Naive thymus-derived CD8-positive, alpha-beta T cell (primary cell): ENCODE data around the gene ERI3. TPM values are rescaled to one million over a fixed set of nuclear protein-coding genes. Genes with fewer than 3 reads are reported as not detected.

Experiments used
- ATAC-seq, 2 donors: fragments of 150-1000 bp; cut with Tn5 transposase in 1 of 2; sonication (Bioruptor Pico), chemical (Tn5 transposase) in 1 of 2; 1 replicate in 1 of 2; 2 replicates in 1 of 2; pipeline ENCODE4 v1.10.0; 2021; ENCODE audit warnings: mild to moderate bottlenecking in 2 of 2, moderate library complexity in 2 of 2
- POLR2A ChIA-PET: fragments of 350-600 bp; sonication (Branson Sonifier 250); formaldehyde crosslinking; loops from one replicate; lab custom pipeline; 2021; ENCODE audit warnings: antibody characterized with exemption; lab: Charles Lee
- DNase-seq, 10 donors: peaks; one replicate each; pipeline versions ENCODE4 v3.0.0 to v3.0.0-alpha.2; 2020 to 2022
- H3K27ac Mint-ChIP-seq, 10 donors: one replicate each; pipeline ENCODE4 v1.8.0; 2020 to 2022; ENCODE audit warnings: mild to moderate bottlenecking in 10 of 10, mixed read lengths in 10 of 10, moderate library complexity in 4 of 10, inconsistent platforms in 1 of 10
- H3K27me3 Mint-ChIP-seq, 5 donors: one replicate each; pipeline ENCODE4 v1.8.0; 2021 to 2022; ENCODE audit warnings: mixed read lengths in 5 of 5
- H3K36me3 Mint-ChIP-seq, 3 donors: one replicate each; pipeline ENCODE4 v1.8.0; 2020 to 2022; ENCODE audit warnings: mixed read lengths in 3 of 3, mild to moderate bottlenecking in 2 of 3, inconsistent platforms in 1 of 3
- H3K4me1 Mint-ChIP-seq, 4 donors: one replicate each; pipeline ENCODE4 v1.8.0; 2021 to 2022; ENCODE audit warnings: mixed read lengths in 4 of 4
- H3K4me3 Mint-ChIP-seq, 10 donors: one replicate each; pipeline ENCODE4 v1.8.0; 2020 to 2022; ENCODE audit warnings: mild to moderate bottlenecking in 10 of 10, mixed read lengths in 10 of 10, moderate library complexity in 6 of 10, inconsistent platforms in 1 of 10
- H3K9me3 Mint-ChIP-seq, 9 donors: one replicate each; pipeline ENCODE4 v1.8.0; 2020 to 2022; ENCODE audit warnings: mixed read lengths in 9 of 9, mild to moderate bottlenecking in 3 of 9, inconsistent platforms in 1 of 9, moderate library complexity in 1 of 9
- polyA plus RNA-seq, 3 donors: library from polyadenylated mRNA; unstranded; fragments of 300-500 nt; fragmentation: Illumina TruSeq; gene quantifications; one replicate each; pipeline ENCODE4 v1.2.3, GENCODE V29; 2021
- total RNA-seq, 8 experiments: library from RNA in 2 of 8; stranded (reverse) in 2 of 8; gene quantifications; one replicate each; pipeline ENCODE4 v1.2.3 and lab custom pipeline; 2021 to 2026

The ERI3 gene
- total and polyA plus RNA-seq, 5 experiments from 2014 or later = 27.2 to 45.8 (median 43.4) TPM

DNA sequence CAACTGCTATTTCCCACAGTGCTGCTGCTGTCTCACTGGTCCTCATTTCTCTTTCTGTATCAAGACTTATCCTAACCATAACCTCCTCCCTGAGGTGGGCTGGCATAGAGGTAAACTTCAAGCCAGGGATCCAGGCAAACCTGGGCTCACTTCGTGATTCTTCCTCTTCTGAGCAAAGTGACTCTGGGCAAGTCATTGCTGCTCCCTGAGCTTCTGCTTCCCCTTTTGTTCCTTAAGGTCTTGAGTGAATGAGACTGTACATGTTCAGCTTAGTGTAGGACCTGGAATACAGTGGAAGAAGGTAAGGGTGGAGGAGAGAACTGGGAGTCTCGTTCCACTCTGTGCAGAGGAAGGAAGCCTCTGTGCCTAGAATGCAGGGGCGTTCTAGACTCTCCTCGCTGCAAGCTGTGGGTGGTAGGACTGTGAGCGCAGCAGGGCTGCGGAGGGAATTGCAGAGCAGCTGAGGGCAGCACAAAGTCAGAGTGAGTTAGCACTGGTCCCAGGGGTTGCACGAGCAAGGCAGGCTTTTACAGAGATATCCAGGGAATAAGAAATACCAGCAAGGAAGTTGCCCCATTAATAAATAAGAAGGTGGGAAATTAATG is 11.4 kb upstream of the ERI3 start:
- no peaks in the 10 kb centered on the region for H3K36me3 Mint-ChIP-seq
- no peak overlapping the region for H3K4me3 Mint-ChIP-seq
- DNase-seq (no peak), ATAC-seq (no peak)
- H3K27me3 Mint-ChIP-seq = peaks cover 0 to 13% (median 3%) of the 10 kb centered on the region in 5 donors
- peaks cover 0 to 2% (median 0%) of the 10 kb centered on the region in 4 donors for H3K4me1 Mint-ChIP-seq
- no peaks in the 10 kb centered on the region for H3K9me3 Mint-ChIP-seq
- POLR2A ChIA-PET = no interaction called here
- no peak overlapping the region for H3K27ac Mint-ChIP-seq

DNA sequence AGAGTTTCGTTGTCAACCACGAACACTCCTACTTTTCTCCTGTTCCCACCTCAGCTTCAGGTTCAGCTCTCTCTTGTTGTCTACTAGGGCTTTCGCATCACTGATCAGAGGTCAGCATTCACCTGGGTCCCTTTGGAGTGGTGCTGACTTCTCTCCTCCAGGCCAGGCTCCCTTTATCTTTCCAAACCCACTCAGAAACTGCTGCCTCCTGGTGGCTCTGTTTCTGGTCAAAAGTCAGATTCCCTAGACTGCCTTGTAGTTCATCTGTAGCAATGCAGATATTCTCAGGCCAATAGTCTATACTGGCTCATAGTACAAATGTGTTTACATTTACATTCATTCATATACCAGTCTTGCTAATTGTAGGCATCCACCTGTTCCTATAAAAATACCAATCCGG is 6.4 kb upstream of the ERI3 start:
- Mint-ChIP-seq H3K9me3 (no peaks in the 10 kb centered on the region), H3K4me1 (no peaks in the 10 kb centered on the region), H3K4me3 (no peak overlapping the region), H3K36me3 (no peaks in the 10 kb centered on the region), H3K27me3 (peaks cover 0 to 3% (median 1%) of the 10 kb centered on the region in 5 donors), H3K27ac (peak overlapping the region in 1 of 10 donors; percentile 49)
- POLR2A ChIA-PET = no interaction called here
- DNase-seq = no peak
- no peak for ATAC-seq

DNA sequence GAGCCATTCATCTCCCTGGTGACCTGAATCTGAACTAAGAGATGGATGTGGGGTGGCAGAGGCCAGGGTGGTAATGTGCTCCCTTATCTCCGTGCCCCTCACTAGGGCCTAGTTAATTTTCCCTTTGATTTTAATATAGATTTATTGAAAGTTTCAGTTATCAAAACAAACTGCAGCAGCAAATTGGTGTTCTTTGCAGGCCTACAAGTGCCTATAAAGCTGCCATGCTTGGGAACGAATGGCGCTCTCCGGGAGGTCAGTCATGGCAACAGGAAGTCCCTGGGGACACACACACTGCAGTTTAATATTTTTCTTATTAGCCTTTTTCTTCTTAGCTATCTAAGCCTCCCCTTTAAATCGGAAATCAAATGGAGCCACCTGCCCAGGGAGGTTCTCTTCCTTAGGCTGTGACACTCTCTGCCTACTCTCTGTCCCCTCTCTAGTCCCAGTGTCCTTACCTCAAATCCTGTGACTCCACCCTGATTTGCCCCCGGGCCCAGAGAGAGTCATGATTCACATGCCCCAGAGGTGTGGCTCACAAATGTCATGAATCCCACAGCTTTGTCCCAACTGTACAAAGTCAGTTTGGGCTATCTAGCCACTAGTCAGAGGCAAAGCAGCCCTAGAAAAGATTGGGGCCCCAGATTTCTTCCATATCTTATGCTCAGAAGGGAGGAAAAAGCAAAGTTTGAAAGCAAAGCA is 4.3 kb upstream of the ERI3 start:
- no peak for ATAC-seq
- no peak overlapping the region for H3K27ac Mint-ChIP-seq
- DNase-seq = no peak
- no peaks in the 10 kb centered on the region for H3K36me3 Mint-ChIP-seq
- no peak overlapping the region for H3K4me3 Mint-ChIP-seq
- POLR2A ChIA-PET = interaction anchor here (0.7 kb wide), 1 partner anchor 11 kb away, joined by 3 read pairs; no protein-coding TSS in a partner anchor
- H3K4me1 Mint-ChIP-seq = peaks cover 8 to 14% (median 9%) of the 10 kb centered on the region in 4 donors
- H3K9me3 Mint-ChIP-seq = no peaks in the 10 kb centered on the region
- H3K27me3 Mint-ChIP-seq = peaks cover 0 to 3% (median 0%) of the 10 kb centered on the region in 5 donors

DNA sequence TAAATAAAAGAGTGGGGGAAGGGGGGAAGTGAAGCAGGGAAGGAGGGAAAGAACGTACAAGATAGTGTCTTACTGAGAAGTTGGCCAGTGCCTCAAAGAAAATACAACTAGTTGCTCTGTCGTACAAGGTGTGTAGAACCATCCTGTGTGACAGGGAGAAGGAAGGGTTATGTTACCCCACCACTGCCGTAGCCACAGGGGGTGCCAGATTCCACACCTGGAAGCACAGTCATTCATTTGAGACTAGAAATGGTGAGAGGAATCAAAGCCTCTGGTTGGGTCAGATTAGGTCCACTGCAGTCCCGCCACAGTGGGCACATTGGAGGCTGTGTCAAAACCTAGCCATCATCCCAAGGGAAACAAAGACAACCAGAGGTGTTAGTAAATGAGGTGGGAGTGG is 2.7 kb upstream of the ERI3 start:
- Mint-ChIP-seq H3K27ac (no peak overlapping the region), H3K4me1 (peaks cover 18 to 27% (median 26%) of the 10 kb centered on the region in 4 donors), H3K27me3 (no peaks in the 10 kb centered on the region), H3K4me3 (no peak overlapping the region), H3K9me3 (no peaks in the 10 kb centered on the region), H3K36me3 (peaks cover 0 to 3% (median 0%) of the 10 kb centered on the region in 3 donors)
- DNase-seq (no peak), ATAC-seq (no peak)
- POLR2A ChIA-PET = no interaction called here

DNA sequence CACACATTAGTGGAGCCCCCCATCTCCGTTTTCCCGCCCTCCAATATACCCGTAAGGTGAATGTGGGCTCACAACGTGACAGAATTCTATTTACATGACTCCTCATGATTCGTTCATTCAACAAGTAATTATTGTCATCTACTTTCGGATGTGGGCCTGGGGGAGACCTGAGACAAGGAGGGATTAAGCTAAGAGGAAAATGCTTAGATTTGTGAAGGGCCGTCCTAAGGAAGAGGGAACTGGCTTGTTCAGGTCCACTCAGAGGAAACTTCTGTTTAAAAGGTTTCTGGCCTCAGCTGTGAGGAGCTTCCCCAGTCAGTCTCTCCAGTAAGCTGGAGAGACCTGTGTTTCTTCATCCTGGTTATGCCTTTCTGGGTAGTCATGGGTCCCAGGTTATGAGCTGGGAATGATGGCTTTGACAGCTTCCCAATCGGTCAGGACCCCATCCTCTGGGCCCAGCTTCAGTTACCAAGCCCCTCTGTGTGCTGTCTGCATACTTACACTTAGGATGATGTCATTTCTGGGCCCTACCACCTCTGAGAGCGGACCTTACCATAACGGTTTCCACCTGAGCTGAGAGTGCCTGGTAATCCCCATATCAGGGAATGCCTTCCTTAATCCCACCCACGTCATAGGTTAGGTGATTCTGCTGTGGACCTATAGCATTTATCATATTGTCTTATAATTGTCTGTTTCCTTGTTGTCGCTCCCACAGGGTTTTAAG is 687 bp upstream of the ERI3 start:
- DNase-seq (no peak), ATAC-seq (no peak)
- no peaks in the 10 kb centered on the region for H3K27me3 Mint-ChIP-seq
- H3K4me1 Mint-ChIP-seq = peaks cover 27 to 42% (median 41%) of the 10 kb centered on the region in 4 donors
- POLR2A ChIA-PET = interaction anchor here (2.6 kb wide), 1 partner anchor 275 kb away, joined by 9 read pairs; no protein-coding TSS in a partner anchor
- H3K27ac Mint-ChIP-seq = peak overlapping the region; percentile 44 to 97 (median 94)
- H3K36me3 Mint-ChIP-seq = peaks cover 0 to 9% (median 0%) of the 10 kb centered on the region in 3 donors
- no peaks in the 10 kb centered on the region for H3K9me3 Mint-ChIP-seq
- H3K4me3 Mint-ChIP-seq = peak overlapping the region; percentile 87 to 98 (median 96)

DNA sequence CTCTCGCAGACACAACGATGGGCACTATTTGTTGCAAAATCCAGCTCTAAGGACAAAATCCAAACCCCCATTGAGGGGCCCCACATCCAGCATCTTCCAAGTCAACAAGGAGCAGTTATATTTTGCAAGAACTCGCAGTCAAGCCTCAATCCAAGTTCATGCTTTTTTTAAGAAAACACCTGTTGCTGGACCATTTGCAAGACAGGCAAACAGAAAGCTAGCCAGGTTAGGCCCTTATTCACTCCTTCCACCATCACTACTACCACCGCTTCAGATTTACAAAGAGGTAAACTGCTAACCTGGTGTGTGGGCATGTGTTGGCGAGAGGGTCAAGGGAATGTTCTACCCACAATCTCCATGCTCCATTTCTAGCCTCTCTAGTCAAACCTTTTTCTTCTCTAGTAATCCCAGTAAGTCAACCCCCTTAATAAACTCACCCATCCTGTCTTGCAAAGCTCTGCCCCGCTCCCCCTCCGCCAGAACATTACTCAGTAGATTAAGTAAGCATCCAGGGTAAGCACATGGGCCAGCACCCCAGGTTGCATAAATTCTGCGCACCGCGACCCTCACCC is 703 bp downstream of the ERI3 start:
- Mint-ChIP-seq H3K36me3 (peaks cover 0 to 13% (median 0%) of the 10 kb centered on the region in 3 donors), H3K4me1 (peaks cover 28 to 47% (median 46%) of the 10 kb centered on the region in 4 donors), H3K27me3 (no peaks in the 10 kb centered on the region), H3K27ac (peak overlapping the region; percentile 53 to 96 (median 87)), H3K4me3 (peak overlapping the region; percentile 82 to 97 (median 88)), H3K9me3 (no peaks in the 10 kb centered on the region)
- POLR2A ChIA-PET = interaction anchor here (2.6 kb wide), 1 partner anchor 277 kb away, joined by 9 read pairs; no protein-coding TSS in a partner anchor
- peak in 2 of 10 donors; percentile 1 to 18 for DNase-seq
- no peak for ATAC-seq

DNA sequence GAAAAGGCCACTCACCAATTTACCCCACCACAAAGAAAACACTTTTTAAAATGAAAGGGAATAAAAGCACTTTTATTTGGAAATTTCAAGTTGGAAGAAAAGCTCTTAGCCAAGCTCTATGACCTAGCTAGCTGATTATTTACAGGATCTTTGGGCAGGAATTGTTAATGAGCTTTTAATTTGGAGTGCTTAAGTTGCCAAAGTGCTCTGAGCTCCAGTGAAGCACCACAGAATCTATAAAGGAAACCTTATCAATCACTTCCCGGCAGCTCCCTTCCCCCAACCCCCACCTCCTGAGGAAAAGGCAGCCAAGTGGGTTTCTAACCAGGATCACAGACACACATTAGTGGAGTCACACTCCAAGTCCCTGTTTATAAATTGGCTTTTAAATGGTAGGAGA is 1.5 kb downstream of the ERI3 start:
- Mint-ChIP-seq H3K4me3 (peak overlapping the region in 9 of 10 donors; percentile 82 to 97 (median 89)), H3K4me1 (peaks cover 28 to 49% (median 47%) of the 10 kb centered on the region in 4 donors), H3K27ac (peak overlapping the region in 6 of 10 donors; percentile 13 to 96 (median 54)), H3K9me3 (no peaks in the 10 kb centered on the region), H3K27me3 (no peaks in the 10 kb centered on the region), H3K36me3 (peaks cover 0 to 13% (median 0%) of the 10 kb centered on the region in 3 donors)
- no peak for DNase-seq
- no peak for ATAC-seq
- POLR2A ChIA-PET = no interaction called here

DNA sequence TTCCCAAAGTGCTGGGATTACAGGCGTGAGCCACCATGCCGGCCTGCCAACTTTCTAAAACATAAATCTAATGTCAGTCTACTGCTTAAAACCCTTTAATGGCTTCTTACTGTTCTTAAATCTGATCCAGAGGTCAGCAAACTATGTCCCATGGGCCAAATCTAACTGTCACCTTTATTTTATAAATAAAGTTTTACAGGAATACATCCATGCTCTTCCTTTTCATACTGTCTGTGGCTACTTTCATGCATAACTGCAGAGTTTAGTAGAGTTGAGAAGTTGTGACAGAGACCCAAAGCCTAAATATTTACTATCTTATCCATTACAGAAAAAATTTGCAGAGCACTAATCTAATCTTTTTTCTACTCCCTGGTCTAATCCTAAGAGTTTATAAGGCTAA is 3.8 kb downstream of the ERI3 start:
- peaks cover 36 to 62% (median 52%) of the 10 kb centered on the region in 4 donors for H3K4me1 Mint-ChIP-seq
- H3K27me3 Mint-ChIP-seq = no peaks in the 10 kb centered on the region
- POLR2A ChIA-PET = no interaction called here
- H3K4me3 Mint-ChIP-seq = no peak overlapping the region
- H3K36me3 Mint-ChIP-seq = peaks cover 0 to 21% (median 0%) of the 10 kb centered on the region in 3 donors
- ATAC-seq = no peak
- DNase-seq = no peak
- peak overlapping the region in 2 of 10 donors; percentile 6 to 67 for H3K27ac Mint-ChIP-seq
- no peaks in the 10 kb centered on the region for H3K9me3 Mint-ChIP-seq

DNA sequence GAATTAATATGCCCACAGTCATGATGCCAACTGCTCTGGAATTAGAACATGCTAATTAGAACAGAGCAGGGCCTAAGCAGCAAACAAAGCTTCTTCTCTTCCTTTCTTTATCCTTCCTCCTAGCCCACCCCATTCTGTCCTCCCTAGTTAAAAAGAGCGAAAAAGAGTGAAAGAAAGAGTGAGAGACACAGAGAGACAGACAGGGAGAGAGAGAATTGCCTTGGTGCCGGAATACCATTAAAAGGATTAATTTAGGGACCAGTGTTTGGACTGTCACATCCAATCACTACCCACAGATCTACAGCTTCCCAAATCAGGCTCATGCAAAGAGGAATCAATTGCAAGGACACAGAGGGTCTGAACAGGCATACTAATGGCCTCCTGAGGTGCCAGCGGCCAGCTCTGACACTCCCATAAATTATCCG is 7.0 kb downstream of the ERI3 start:
- Mint-ChIP-seq H3K9me3 (no peaks in the 10 kb centered on the region), H3K4me1 (peaks cover 36 to 59% (median 38%) of the 10 kb centered on the region in 4 donors), H3K27ac (peak overlapping the region in 3 of 10 donors; percentile 62 to 77 (median 64)), H3K4me3 (no peak overlapping the region), H3K36me3 (peaks cover 0 to 27% (median 0%) of the 10 kb centered on the region in 3 donors), H3K27me3 (no peaks in the 10 kb centered on the region)
- DNase-seq (no peak), ATAC-seq (no peak)
- POLR2A ChIA-PET = interaction anchor here (0.5 kb wide), 1 partner anchor 12 kb away, joined by 3 read pairs; no protein-coding TSS in a partner anchor

DNA sequence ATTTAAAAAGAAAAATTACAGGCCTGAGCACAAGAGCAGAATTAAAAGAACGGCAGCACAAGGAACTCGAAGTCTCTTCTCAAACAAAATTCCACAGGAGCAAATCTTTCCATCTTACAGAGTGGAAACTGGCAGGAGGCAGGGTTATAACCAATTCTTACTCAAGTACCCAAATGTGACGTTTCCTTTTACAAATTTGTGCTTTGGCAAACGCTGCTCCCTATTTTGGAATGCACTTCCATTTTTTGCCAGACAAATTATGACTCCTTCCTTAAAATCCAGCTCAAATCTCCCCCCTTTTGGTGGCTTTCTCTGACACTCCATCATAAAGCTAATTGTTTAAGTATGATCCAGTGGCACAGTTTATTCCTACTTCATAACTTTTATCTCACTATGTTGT is 7.8 kb downstream of the ERI3 start:
- Mint-ChIP-seq H3K27ac (no peak overlapping the region), H3K27me3 (no peaks in the 10 kb centered on the region), H3K9me3 (no peaks in the 10 kb centered on the region), H3K36me3 (peaks cover 0 to 24% (median 0%) of the 10 kb centered on the region in 3 donors), H3K4me1 (peaks cover 28 to 53% (median 34%) of the 10 kb centered on the region in 4 donors), H3K4me3 (no peak overlapping the region)
- DNase-seq (no peak), ATAC-seq (no peak)
- POLR2A ChIA-PET = no interaction called here

DNA sequence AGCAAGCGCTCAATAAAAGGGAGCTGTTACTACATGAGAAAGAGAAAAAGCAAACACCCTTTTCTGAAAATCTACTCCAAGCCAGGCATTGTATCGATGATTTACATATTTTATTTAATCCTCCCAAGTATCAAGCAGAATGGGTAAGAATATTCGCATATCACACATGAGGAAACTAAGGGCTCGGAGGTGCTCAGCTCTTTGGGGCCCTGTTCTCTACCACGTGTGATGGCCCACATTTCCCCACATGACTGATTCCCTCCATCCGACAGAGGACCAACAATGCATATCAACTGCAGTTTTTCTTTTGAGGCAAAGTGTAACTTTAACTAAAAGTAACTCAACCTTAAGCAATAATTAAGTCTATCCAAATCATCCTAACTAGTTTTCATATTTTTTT is 8.2 kb downstream of the ERI3 start:
- POLR2A ChIA-PET = no interaction called here
- ATAC-seq (no peak), DNase-seq (no peak)
- no peak overlapping the region for H3K4me3 Mint-ChIP-seq
- no peaks in the 10 kb centered on the region for H3K9me3 Mint-ChIP-seq
- peaks cover 27 to 53% (median 33%) of the 10 kb centered on the region in 4 donors for H3K4me1 Mint-ChIP-seq
- H3K36me3 Mint-ChIP-seq = peaks cover 0 to 21% (median 0%) of the 10 kb centered on the region in 3 donors
- H3K27ac Mint-ChIP-seq = peak overlapping the region in 1 of 10 donors; percentile 70
- no peaks in the 10 kb centered on the region for H3K27me3 Mint-ChIP-seq

DNA sequence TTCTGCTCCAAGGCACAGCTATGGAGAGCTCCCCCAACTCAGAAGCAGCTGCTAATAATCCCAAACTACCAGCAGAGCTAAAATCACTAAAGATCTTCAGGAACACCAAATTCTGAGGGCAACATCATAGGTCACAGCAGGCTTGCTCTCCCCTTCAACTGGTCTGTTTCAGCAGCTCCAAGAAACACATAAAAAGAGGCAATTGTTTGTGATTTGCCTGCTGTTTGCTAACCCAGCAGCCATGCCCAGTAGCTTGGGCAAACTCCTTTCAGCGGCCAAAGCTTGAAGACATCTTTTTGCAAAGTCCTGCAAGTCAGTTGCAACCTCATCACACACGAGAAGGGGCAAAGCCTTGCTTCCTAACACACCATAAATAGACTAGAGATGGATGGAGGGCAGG is 8.9 kb downstream of the ERI3 start:
- Mint-ChIP-seq H3K27ac (peak overlapping the region in 1 of 10 donors; percentile 63), H3K9me3 (no peaks in the 10 kb centered on the region), H3K36me3 (peaks cover 0 to 18% (median 0%) of the 10 kb centered on the region in 3 donors), H3K4me1 (peaks cover 22 to 50% (median 32%) of the 10 kb centered on the region in 4 donors), H3K4me3 (no peak overlapping the region), H3K27me3 (no peaks in the 10 kb centered on the region)
- DNase-seq (no peak), ATAC-seq (no peak)
- POLR2A ChIA-PET = interaction anchor here (0.5 kb wide), 1 partner anchor 23 kb away, joined by 3 read pairs; no protein-coding TSS in a partner anchor
